GM06990 (cell line): Measurements from ENCODE around the gene ROR2.
"Not testable (repeated sequence)": the region's sequence is repeated elsewhere in the genome, so short reads cannot be mapped to it uniquely, and the experiment has no call there.

Experiments
- DNase-seq: peaks from one replicate; pipeline ENCODE4 v3.0.0-alpha.2; 2011; ENCODE audit not compliant: insufficient read length; ENCODE audit errors: extremely low read depth
- H3K27me3 ChIP-seq: replicated peaks from 2 replicates; pipeline ENCODE4 v1.6.0; 2011; ENCODE audit warnings: low read length; ENCODE audit not compliant: control insufficient read depth, insufficient read depth
- H3K36me3 ChIP-seq: 2 replicates; pipeline ENCODE4 v1.5.1; 2011; ENCODE audit warnings: low read length; ENCODE audit not compliant: control insufficient read depth, insufficient read depth
- H3K4me3 ChIP-seq: replicated peaks from 2 replicates; pipeline ENCODE4 v1.5.1; 2011; ENCODE audit warnings: low read depth, mild to moderate bottlenecking, control low read depth, low read length
- CTCF ChIP-seq: IDR thresholded peaks from 2 replicates; pipeline ENCODE4 v1.5.1; 2011; ENCODE audit warnings: low read length, control low read depth, mild to moderate bottlenecking, inconsistent platforms; ENCODE audit not compliant: insufficient read depth, poor library complexity, severe bottlenecking

ROR2 gene

GRCh38 chr9:91646702-91647101 lies 303.3 kb downstream of the ROR2 start:
- no peaks in the 10 kb centered on the region for H3K36me3 ChIP-seq
- DNase-seq = no peak
- no peak overlapping the region for H3K4me3 ChIP-seq
- no peaks in the 10 kb centered on the region; the same call in 1 of the 2 replicates for H3K27me3 ChIP-seq
- no peak for TF ChIP-seq CTCF

GRCh38 chr9:91644433-91644832 lies 305.6 kb downstream of the ROR2 start:
- no peak for DNase-seq
- Histone ChIP-seq H3K27me3 (no peaks in the 10 kb centered on the region; the same call in 1 of the 2 replicates), H3K4me3 (no peak overlapping the region), H3K36me3 (no peaks in the 10 kb centered on the region)
- TF ChIP-seq CTCF = no peak

GRCh38 chr9:91643481-91644077 lies 306.4 kb downstream of the ROR2 start:
- no peak for DNase-seq
- Histone ChIP-seq H3K27me3 (no peaks in the 10 kb centered on the region; the same call in 1 of the 2 replicates), H3K4me3 (no peak overlapping the region), H3K36me3 (no peaks in the 10 kb centered on the region)
- TF ChIP-seq CTCF = no peak

GRCh38 chr9:91642771-91643170 lies 307.3 kb downstream of the ROR2 start:
- H3K27me3 ChIP-seq = no peaks in the 10 kb centered on the region; the same call in 1 of the 2 replicates
- no peak for DNase-seq
- no peaks in the 10 kb centered on the region for H3K36me3 ChIP-seq
- H3K4me3 ChIP-seq = no peak overlapping the region
- TF ChIP-seq CTCF = no peak

- no peak for TF ChIP-seq CTCF
- Histone ChIP-seq H3K36me3 (no peaks in the 10 kb centered on the region), H3K4me3 (no peak overlapping the region), H3K27me3 (no peaks in the 10 kb centered on the region)
- no peak for DNase-seq
Measured at GRCh38 chr9:91640428-91640827, 309.6 kb downstream of the ROR2 start.

- Histone ChIP-seq H3K27me3 (no peaks in the 10 kb centered on the region), H3K4me3 (no peak overlapping the region), H3K36me3 (no peaks in the 10 kb centered on the region)
- TF ChIP-seq CTCF = no peak
- DNase-seq = no peak
Measured at GRCh38 chr9:91639054-91639453, 311.0 kb downstream of the ROR2 start.

GRCh38 chr9:91634832-91635231 lies 315.2 kb downstream of the ROR2 start:
- H3K4me3 ChIP-seq, H3K27me3 ChIP-seq, H3K36me3 ChIP-seq, DNase-seq: not testable (repeated sequence)
